Hindlimb muscle (tissue), 1 donor: Measurements from ENCODE around the gene HEMK1. TPM values are rescaled to one million over a fixed set of nuclear protein-coding genes. Genes with fewer than 3 reads are reported as not detected.

ENCODE experiments used
- DNase-seq: peaks from one replicate; pipeline ENCODE4 v3.0.0-alpha.2; 2013
- polyA plus RNA-seq: library from polyadenylated mRNA; unstranded; fragments of 120-200 nt; gene quantifications from one replicate; pipeline ENCODE4 v1.2.1, GENCODE V29; 2013; ENCODE audit not compliant: insufficient read length

HEMK1 gene
- polyA plus RNA-seq, 1 donor: 21.7 TPM

DNA sequence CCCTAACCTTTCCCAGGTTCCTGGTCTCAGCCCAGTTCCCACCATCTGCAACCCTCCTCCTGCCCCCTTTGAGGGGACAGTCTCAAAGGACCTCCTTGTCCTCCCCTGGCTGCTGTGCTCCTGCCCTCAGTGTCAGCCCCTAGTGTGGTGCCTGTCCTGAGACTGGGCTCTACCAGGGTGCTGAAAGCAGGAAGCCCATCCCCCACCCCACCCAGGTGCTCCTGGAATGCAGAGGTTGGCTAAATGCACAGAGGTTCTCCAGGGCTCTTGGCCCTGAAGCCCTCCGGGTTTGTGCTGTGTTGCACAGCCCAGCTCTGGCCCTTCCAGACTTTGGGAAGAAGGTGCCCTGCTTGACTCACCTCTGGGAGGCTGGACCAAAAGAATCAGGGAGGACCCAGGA, 23.5 kb upstream of the HEMK1 start:
- DNase-seq: no peak

DNA sequence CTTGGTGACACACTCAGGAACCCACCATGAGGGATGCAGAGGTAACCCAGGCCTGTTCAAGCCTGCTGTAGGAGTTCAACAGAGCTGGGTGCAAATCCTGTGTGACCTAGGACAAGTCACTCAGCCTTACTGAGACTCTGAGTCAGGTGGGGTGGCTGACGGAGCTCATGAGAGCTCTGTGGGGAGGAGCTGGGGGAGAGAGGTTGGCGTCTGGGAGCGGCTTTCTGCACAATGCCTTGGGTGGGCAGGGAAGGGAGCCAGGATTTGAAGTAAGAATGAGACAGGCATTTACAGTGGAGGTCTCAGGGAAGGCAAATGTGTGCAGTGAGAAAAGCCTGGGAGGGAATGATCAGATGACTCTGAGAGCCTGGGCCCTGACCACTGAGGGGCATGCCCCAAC, 20.1 kb upstream of the HEMK1 start:
- DNase-seq: no peak

DNA sequence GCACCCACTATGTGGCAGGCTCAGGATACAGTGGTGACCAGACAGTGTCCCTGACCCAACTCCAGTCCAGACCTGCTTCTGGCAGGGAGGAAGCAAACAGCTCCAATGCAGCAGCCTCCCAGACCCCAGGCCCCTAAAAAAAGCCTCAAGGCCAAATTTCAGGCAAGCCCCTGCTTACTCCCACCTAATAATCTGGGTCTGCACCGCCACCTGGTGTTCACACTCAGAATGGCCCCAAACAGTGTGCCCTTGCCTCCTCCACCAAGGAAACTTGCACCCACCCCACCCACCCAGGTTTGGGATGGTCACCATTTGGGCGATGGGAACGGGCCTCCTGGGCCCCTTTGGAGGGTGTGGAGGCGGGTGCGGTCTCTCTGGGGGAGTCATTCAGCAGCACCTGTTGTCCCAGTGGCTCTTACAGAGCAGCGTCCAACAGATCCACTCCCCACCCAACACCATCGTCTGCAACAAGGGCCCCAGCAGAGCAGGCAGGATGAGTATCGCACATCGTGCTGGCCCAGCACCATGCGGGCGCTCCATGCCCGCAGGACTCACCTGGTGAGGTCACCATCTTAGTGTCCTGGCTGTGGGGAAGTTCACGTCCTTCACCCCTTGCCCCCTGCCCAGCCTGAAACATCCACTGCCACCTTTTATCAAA, 19.1 kb upstream of the HEMK1 start:
- peak; percentile 49 for DNase-seq

DNA sequence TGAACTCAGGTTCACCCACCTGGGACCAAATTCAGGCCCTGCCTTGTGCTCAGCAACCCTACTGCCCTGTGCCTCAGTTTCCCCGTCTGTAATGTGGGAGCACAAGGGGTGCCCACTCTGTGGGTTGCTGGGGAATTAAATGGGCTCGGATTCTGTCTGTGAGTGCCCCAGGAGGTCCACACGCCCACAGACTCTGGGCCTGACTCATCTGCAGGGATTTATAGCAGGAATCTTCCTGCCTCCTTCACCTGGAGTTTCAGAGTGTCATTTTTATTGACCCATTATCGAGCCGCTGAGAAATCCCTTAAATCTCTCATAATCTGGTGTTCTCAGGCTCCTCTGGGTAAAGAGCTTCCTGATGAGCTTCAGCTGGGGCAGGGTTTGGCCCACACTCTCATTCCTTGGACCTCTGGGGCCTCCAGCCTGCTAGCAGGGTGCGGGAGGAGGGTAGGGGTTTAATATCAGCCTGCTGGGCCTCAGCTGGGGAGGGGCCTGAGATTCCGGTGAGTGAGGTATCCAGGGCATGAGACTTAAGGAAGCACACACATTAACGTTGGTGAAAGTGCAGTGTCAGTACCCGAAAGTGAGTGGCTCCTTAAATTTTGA, 18.2 kb upstream of the HEMK1 start:
- DNase-seq: no peak

DNA sequence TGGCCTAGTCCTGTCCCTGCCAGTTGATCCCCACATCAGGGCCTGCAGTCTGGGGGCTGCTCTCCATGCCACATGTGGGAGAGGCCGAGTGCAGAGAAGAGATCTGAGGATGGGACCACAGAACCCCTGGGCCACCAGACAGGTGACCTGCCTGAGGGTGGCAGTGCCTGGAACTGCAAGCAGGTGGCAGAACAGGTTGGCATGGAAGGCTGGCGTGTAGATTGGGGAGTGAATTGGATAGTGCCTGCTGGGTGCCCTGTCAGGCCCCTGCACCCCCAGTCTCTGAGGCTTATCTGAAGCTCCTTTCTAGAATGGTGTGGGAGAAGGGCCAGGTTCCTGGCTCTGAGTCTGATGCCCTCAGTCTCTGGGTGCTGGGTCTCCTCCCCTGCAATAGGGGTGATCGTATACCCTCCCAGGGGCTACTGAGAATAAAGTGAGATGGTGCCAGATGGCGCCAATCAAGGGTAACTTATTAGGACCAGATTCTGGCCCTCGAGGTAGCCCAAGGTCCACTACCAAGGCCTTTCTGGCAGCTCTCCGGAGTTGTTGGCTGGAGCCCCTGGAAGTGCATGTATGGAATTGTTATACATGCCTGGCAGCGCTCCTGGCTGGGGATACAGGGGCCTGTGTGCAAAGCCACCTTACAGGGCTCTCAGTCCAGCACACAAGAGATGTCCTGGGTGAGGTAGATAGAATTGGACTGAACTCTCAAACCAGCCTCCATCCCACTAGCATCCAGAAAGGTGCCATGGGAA, 17.5 kb upstream of the HEMK1 start:
- no peak for DNase-seq

DNA sequence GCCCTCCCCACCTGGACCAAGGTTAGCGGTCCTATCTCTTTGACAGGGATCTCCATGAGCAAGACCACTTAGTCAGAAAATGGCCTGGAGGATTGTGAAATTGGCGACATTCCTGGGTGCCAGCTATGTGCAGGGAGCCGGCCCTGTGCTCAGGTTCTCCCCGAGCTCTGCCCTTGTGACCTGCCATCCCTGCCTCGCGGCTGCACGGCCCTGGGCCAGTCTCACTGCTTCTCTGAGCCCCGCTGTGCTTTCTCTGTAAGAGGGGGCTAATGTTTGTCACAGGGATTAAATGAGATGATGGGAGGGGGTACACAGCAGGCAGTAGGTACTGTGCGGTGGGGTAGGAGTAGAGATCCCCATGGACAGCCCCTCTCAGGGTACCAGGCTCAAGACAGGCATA, 16.7 kb upstream of the HEMK1 start:
- no peak for DNase-seq

DNA sequence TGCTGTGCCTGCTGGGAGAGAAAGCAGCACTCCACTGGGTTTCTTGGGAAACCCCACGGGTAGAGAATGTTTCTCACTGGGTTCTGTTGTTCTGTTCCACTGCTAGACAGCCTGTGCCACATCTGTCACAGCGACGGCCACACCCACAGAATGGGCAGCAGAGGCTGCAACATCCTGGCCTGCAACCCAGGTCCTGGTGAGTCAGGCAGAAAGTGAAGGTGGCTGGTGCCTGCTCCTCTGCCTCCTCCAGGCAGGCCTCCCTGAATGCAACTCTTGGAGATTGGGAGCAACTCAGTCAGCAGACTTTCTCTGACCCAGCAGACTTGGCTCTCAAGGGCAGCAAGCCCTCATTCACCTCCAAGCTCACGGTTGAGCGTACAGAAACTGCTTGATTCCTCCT, 14.8 kb upstream of the HEMK1 start:
- DNase-seq: no peak

DNA sequence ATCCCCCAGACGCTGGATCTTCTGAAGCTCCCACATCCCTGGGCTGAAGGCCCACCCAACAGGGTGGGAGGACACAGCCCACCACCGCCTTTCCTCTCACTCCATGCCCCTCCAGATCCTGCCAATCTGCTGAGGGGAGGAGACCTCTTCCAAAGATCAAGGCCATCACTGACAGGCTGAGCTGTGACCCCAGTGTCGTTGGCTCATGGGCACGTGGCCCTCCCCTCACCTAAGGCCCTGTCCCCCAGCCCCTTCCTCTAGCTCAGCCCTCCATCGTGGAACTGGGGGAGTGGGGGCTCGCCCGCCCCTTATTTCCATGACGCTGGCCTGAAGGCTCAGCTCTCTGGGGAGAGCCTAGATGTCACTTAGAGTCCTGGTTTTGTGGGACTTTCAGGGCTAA, 12.2 kb upstream of the HEMK1 start:
- DNase-seq: no peak

DNA sequence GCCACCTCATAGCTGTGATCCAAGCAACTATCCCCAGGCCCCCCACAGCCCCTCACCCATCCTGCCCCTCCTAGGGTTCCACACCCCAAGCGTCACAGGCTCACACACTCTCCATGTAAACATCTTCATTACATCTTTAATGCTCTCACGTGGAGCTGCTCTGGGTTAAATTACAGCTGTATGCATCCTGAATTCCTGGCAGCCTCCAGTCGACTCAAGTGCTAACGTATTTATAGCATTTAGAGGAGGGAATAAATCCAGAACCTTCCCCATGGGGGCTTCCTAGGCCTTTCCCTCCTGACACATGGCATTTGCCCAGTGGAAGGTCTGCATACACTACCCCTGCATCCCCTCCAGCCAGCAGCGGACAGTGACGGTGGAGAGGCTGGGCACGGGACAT, 11.4 kb upstream of the HEMK1 start:
- no peak for DNase-seq

DNA sequence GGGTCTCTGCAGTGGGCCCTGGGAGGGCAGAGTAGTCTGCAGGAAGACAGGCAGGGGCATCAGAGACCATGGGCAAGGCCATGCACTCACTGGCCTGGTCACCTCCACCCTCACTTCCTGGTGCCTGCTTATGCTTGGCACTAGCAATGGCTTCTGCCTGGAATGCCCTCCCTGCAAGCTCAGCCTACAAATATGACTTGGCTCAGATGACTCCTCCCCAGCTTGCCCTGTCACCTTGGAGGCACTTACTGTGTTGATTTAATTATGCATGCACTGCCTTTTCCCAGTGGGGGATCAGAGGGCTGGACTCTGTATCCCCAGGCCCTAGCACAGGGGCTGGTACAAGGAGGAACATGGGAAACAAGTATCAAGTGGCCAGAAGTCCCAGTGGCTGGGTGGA, 9.6 kb upstream of the HEMK1 start:
- DNase-seq: no peak

DNA sequence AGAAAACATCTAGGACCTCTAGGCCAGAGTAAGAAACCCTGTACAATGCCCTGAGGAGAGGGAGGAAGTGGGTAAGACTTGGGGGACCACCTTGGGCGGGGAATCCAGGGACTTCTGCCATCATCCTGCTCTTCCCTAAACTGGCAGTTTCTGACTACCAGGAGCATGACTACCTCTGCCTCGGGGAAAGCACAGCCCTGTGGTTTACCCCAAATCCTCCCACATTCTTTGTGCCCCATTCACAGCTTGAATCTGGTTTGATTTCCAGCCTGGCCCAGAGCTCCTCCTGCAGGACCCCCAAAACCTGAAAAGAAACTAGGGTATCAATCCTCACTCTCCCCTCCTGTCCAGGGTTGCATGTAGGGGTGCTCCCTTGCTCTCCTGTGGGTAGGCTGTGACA, 6.5 kb upstream of the HEMK1 start:
- no peak for DNase-seq

DNA sequence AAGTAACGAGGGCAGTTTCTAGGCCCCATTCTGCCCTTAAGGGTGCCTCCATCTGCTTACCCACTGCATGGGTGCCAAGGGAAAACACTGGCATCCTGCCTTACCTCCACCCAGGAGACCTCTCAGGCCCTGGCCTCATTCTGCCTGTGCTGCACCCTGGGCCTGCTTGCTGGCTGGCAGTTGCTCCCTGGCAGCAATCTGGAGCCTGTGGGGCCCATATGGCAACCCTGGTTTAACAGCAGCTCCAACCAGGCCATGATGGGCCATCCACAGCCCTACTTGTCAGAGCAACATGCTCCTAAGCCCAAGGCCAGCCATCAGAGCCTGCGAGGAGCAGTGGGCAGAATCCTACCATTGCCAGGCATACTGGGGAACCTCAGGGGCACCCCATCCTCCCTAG, 5.5 kb upstream of the HEMK1 start:
- no peak for DNase-seq

DNA sequence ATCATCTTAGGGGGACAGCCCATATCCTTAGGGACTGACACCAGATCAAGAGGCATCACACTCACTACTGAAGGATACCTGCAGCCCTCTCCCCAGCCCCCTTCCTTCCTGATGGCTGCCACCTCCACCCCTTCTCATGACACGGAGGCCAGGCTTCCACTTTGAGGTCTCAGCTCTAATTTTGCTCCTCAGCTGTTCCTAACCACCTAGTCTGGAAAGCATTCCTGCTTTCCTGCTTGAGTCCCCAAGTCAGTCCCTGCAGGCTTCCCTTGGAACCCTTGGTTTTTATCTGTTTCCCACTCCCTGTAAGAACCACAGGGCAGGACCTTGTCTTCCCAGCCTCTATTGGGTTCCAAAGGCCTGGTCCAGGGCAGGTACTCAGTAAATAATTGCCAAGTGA, 5.0 kb upstream of the HEMK1 start:
- no peak for DNase-seq

DNA sequence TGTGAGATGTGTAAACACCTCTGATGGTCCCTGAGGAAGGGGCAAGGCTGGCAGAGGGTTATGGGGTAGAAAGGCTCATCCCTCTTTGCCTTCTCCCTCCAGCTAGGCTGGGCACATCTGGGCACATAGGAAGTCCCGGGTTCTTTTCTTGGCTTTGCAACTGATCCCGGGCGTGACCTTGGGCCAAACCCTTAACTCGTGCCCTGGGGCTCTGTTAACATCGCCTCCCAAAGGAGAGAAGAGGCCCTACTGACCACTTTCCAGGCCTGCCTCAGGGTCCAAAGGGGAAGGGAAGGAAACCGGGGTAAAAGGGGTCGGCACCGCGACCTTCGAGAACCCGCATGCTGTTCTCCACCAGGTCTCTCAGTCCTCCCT, 2.3 kb upstream of the HEMK1 start:
- no peak for DNase-seq

DNA sequence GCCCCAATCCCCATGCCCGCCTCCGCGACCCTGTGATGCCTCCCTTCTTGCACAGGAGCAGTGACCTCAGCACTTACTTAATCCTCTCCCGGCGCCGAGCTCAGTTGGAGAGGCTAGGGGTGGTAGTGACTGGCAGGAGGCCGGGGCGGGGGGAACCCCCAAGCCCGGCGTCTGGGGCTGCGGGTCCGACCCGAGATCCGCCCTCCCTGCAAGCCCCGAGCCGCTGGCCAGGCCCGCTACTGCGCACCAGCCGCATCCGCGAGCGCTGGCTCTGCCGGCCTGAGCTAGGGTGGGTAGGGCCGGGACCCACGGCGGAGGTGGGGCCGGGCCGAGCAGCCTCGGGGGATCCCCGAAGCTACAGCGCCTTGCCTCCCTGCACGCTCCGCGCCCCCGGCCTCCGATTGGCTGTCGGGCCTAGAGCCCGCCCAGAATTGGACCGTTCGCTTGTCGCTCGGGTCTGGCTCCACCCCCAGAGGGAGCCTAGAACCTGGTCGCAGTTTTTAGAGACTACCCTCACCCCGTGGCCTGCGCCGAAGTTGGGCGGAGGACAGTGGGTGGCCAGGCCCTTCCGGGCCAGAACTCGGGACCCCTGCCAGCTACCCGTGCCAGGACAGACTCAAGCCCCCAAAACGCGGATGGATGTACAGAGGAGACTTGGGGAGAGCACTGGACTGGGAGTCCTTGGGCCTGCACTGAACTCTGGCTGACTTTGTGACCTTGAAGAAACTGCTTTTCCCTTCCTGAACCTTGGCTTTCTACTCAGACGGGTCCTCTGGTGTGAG, 1.7 kb upstream of the HEMK1 start, which contains the start of gene C3orf18:
Gene C3orf18, minus strand, starts transcription at position 362 of the 782 bp plus-strand sequence. CDS start 2,048 bp downstream, outside the sequence.
- DNase-seq: peak; percentile 92

DNA sequence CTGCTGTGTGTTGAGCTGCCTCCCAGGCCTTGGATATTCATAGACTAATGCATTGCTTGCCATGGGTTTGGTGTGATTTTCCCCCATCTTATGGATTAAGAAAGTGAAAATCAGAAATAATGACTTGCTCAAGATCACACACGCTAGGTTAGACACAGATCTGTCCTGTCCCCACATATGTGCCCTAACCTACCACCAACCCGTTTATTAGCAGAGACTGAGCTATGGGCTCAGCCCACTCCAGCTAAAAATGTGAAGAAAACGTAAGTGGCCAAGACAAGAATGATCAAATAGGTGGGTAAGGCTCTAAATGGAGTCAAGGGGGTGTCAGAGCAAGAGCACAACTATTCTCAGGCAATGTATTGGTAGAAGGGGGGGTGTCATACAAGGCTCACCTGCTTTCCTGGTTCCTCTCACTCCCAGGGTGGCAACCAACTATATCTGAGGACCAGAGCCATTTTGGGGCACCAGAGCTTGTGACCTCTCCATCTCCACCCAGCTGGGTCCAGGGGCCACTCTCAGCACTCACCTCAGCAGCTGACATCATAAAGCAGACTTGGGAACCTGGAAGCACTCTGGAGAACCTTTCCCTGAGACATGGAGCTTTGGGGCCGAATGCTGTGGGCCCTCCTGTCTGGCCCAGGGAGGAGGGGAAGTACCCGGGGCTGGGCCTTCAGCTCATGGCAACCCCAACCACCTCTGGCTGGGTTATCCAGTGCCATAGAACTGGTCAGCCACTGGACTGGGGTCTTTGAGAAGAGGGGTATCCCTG, 1.4 kb downstream of the HEMK1 start:
- no peak for DNase-seq

DNA sequence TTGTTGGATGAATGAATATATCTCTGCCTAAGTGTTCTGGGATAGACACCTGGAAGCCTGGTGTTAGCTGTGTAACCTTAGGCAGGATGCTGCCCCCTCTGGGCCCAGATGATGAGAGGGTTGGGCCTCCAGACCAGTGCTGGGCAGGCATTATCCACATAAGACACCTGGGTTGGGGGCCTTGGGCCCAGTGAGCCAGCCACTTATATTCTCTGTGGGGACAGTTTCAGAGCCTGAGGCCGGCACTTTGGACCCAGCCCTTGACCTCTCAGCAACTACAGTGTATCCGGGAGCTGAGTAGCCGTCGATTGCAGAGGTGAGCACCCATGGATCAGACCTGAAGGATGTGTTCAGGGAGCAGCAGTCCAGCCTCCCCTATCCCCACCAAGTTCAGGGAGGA, 2.2 kb downstream of the HEMK1 start:
- no peak for DNase-seq

DNA sequence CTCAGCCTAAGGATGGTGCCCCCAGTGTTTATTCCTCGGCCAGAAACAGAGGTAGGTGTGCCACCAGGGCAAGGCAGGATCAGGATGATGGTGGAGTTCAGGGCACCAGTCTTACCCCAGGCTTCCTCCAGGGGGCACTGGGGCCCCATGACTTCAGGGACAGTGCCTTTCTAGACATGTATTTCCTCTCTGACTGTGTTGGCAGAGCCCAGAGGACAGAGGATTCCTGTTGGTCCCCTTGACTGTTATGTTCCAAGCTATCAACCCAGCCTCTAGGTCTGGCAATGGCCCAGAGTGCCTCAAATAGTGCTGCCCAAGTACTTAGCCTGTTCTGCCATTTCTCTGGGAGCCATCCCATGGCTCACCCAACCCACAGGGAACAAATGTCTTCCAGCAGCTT, 2.8 kb downstream of the HEMK1 start:
- DNase-seq: peak; percentile 64

DNA sequence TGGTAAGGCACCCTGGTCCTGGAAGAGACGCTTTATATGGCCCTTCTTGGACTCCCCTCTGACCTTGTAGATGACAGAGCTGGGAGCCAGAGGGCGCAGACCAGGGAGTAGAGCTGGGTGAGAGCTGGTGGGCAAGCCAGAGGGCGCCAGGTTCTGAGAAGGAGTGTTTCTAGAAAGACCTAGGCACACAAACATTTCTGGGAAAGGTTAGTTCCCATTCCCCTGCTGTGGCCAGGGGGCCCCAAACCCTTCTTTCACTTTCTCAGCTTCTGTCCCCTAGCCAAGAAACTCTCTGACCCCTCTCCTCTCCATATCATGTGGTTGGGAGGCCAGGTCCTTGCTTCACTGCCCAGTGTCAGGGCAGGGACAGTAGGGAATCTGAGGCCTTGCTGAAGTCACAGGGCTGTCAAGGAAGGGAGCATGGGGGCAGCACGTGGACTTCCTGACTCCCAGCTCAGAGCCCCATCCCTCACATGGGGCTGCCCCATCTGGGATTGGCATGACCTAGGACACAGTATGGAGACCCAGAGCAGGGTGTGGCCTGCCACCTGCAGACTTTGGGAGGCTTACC, 3.6 kb downstream of the HEMK1 start:
- no peak for DNase-seq

DNA sequence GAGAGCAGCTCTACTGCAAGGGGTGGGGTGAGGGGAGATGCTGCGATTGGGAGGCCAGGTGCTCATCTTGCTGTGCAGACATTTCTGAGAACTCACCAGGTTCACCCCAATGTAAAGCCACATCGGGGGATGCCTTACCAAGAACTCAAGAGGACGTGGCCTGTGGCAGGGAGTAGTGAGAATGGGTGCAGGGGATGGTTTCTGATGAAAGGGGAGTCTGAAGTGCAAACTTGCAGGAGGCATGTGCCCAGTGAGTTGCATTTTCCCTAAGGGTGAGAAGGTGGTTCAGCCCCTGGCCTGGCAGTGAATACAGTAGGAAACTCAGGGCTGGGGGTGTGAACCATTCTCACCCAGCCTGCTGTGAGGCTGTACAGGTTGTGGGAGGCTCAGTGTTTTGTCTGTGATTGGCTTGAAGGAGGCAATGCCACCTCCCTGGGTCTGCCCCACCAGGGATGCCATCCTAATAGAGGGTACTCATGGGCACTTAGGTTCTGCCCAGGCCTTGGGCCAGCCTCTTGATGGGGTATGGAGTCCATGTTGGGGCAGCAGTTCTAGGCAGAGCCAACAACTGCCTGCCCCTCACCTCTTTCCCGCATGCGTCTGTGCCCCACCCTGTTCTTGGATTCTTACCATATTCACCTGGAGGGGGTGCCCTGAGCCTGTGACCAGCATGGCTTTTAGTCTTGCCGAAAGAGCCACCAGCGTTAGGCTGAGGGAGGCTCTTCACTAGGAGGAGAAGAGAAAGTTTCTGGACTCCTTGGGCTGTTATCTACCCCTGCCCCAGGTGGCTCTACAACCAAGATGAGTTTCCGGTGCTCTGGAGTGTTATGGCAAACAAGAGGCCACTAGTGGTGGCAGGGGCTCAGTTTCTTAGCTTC, 4.5 kb downstream of the HEMK1 start:
- DNase-seq: no peak

DNA sequence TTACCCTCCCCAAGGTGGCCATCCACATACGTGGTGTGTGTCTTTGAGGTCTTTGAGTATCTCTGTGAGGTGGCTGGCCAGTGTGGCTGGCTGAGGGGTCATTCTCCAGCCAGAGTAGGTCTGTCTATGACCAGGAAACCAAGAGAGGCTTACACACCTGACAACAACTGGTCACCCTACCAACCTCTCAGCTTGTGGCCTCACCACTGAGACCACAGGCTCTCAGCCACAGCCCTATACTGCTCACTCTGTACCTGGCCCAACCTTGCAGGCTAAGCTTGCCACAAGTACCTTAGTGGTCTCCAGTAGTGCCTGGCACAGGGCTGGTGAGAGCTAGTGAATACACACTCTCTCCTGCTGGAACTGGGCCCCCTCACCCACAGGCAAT, 5.1 kb downstream of the HEMK1 start:
- no peak for DNase-seq
